Activated CD4-positive, alpha-beta T cell treated with anti-CD3 and anti-CD28 coated beads for 1 hour (primary cell): ENCODE data around the gene PDE11A.

Experiments
- DNase-seq: peaks from one replicate; pipeline ENCODE4 v3.0.0-alpha.2; 2020

PDE11A gene

DNA sequence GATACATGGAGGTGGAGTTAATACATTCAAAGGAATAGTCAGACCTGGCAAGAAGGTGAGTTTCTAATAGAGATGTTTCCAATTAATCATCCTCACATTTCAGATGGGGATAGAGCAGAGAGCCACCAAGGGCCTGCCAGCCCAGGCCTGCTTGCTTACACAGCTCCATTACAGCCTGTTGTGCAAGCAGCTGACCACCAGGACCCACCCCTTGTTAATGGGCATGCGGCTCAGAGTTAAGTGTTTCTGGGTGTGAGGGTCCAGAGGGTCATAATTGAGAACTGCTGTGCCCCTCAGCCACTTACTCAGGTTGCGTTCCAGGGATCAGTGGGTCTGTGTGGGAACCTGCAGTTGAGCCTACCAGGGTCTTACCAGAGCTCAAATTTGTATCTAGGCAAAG is 480.2 kb downstream of the PDE11A start:
- DNase-seq = no peak

DNA sequence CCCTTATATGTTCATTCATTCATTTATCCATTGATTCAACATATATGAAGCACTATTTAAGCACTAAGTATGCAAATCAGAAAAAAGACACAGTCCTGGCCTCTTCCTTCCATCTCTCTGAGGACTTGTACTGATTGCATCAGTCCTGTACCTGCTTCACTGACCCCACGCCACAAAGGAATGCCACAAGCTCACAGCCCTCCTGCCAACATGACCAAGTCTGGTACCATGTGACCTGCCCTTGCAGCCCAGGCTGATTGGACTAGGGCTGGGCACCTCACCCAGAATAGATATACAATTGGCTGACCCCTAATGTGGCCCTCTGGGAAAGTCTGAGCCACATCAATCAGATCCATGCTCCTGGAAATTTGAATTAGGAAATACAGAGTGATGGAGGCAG is 483.4 kb downstream of the PDE11A start:
- no peak for DNase-seq

DNA sequence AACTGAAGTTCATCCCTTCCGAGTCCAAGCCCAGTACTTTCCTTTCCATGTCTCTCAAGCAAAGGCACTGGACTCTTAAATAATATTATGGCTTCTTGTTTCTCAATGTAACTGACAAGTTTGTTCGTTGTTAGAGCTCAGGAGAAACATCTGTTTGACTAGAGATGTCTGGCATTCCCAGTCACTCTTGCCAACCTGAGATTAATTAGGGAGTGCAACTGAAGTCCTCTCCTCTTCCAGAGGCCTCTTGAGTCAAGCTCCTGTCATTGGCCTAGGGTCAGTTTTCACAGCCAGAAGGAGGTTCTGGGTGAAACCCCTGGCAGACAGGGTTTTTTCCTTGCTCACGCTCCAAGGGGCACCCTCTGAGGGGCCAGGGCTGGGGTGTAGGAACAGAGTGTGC is 483.9 kb downstream of the PDE11A start:
- DNase-seq = no peak

DNA sequence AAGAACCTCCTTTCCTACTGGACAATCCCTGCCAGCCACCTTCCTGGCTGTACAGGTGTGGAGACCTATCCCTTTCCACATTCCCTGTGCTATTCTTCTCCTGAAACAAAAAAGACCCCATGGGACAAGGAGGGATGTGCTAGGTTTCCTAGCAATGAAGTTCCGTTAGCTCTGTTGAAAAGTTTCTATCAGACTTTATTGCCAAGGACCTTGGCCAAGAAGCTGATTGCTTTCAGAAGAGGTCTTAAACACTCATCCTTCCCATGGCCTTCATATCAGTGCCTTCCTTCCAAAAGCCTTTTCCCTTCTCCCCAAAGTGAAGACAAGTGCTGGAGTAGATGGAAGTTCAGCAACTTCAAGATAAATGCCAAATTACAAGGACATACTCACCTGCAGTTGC is 485.2 kb downstream of the PDE11A start:
- DNase-seq = no peak

DNA sequence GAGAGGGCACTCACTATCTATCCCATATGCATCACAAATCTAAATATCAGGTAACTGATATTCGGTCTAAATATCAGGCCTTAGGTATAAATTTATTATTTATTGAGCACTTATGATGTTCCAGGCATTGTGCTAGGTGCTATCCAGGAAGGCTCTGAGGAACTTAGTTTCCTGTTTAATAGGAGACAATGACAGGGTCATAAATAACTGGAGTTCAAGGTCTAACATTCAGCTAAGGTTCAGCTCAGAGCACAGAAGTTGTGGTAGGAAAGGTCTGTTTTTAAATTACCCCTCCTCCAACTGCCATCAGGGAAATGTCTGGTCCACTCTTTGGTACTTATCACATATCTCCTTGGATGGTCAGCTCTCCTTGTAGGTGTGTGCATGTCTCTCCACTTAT is 486.4 kb downstream of the PDE11A start:
- no peak for DNase-seq

DNA sequence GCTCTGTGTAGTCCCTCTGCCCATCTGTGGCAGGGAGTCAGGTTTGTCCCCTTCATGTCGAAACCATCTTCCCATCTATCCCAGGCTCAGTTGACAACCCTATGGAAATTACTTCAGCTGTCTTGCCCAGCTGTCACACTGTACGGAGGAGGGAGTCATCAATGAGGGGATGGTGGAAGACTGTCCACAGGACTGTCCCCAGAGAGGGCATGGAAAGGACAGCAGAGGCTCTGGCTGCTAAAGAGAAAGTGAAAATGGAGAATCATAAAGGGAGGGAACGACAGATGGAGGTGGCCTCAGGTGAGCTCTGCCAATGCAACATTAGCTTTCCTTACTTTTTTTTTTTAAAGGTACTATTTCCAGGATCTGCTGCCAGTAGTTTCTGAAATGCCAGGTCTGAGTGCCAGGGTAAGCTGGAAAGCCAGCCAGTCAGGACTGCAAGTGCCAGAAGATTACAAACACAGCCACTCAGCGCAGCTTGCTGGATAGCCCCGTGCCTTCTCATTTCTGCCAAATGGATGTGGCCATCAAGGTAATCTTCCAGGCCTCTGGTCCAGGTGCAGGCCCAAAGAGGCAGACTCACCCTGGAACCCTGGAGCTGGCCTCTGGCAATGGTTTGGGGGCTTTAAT is 487.2 kb downstream of the PDE11A start:
- DNase-seq = no peak

DNA sequence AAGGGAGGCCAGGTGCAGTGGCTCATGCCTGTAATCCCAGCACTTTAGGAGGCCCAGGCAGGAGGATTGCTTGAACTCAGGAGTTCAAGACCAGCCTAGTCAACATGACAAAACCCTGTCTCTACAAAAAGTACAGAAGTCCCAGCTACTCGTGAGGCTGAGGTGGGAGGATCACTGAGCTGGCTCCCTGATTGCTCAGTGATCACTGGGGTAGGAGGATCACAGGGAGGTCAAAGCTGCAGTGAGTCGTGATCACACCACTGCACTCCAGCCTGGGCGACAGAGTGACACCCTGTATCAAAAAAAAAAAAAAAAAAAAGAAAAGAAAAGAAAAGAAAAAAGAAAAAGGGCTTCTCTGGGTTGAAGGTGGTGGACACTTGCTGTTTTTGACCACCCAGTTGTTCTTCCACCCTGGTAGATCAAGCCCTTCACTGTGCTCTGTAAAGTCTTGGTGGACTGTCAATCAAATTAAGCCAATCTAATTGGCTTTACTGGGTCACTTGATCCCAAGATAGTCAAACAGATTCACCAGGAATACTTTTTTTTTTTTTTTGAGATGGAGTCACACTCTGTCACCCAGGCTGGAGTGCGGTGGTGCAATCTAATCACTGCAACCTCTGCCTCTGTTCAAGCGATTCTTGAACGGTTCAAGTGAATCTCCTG is 488.4 kb downstream of the PDE11A start:
- no peak for DNase-seq

DNA sequence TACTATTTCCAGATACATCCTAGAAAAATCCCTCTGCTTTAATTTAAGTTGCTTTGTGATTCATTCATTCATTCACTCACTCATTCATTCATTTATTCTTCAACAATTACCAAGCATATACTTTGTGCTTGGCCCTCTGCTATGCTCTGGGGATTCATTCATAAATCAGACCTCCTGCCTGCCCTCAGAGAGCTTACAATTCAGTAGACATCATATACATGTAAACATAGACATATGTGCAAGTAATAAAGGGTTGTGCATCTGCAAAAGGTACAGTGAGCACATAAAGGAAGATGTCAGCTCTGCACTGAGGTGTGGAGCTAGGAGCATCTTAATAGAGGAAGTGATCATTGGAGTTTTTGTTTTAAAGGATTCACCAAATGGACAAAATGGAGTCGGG is 490.6 kb downstream of the PDE11A start:
- DNase-seq = no peak

DNA sequence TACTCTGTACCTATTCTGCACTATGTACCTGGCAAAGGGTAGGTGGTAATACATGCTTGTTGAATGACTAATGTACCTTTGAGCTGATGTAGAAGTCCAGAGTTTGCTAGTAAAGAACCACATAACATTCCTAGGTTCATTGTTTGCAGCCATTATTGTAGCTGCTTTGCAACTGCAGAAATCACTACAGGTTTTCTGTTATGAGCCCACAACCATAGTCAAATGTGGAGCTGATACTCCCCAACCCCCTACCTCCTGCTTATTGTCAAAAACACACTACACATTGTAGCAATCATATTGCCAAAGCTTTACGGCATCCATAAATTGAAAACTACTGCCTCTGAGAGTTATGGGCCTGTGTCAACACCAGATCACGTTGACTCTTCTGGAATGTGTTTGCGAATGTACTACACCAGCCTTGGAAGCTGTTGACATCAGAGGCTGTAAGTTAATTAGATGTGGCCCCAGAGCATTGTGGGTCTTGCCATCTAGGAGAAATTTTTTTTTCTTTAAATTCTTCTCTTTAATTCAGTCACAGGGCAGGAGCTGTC is 493.0 kb downstream of the PDE11A start:
- DNase-seq = no peak

DNA sequence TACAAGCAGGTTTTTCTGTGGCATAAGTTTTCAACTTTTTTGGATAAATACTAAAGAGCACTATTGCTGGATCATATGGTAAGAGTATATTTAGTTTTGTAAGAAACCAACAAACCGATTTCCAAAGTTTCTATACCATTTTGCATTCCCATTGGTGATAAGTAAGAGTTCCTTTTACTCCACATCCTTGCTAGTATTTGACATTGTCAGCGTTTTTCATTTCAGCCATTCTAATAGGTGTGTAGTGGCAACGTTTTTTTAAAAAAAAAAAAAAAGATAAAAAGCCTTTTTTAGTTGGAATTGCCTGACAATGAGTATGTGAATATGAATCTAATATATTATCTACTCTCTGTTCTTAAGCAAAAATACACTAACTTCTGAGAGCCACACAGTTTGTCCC is 494.1 kb downstream of the PDE11A start:
- DNase-seq = no peak

DNA sequence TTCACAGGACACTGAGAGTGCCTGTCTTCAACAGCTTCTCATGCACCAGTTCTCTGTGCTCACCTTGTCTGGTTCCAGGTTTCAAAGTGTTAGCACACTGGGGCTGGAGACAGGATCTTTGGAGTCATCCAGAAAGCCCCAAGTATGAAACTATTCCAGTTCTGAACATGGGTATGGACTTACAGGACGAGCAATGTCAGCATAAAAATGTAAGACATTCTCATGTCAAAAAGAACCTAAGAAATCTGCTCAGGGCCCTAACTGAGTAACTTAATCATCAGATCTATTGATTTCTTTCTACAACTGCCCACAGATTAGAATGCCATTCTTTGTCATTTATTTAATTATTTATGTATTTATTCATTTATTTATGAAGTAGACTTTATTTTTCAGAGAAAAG is 495.5 kb downstream of the PDE11A start:
- no peak for DNase-seq

DNA sequence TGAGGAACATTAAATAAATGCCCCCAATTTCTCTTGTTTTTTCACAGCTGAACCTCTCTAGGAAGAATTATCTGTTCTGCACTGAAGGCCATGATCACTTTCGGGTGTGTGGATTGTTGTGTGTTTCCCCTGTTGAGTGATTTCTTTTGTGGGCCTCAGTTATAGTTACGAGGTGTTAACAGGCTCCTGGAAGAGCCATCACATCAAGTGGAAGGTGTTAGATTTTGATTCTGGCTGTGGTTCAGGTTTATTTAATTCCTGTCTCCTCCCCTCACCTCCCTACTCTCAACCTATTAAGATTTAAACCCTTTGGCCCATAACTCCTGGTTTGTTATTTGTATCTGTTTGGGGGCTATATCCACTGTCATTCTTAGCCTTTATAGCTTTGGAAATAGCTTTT is 497.2 kb downstream of the PDE11A start:
- DNase-seq = no peak

DNA sequence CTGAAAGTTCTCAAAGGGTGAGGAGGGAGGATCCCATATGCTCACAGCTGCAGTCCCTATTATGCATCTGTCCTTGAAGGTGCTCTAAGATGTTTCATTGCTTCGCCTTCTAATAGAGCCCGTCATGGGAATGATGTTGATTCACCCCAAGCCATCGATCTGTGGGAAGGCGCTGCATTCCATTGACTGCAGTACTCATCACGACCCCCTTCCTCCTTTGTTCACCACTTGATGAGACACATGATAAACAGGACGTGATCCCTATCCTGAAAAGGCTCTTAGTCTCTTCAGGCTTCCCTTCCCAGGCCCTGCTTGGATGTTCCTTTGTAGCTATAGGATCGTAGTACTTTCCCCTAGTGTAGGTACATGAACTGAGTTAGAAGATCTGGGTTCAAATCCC is 498.2 kb downstream of the PDE11A start:
- DNase-seq = no peak
